CD4-positive, alpha-beta T cell treated with Interleukin-15 for 1 hour (primary cell): ENCODE results near the gene LLGL2.
A peak's percentile ranks its signal among the peaks of the same experiment; 100 is the strongest.

ENCODE experiments used
- DNase-seq: peaks from one replicate; pipeline ENCODE4 v3.0.0-alpha.2; 2020

The LLGL2 gene

DNA sequence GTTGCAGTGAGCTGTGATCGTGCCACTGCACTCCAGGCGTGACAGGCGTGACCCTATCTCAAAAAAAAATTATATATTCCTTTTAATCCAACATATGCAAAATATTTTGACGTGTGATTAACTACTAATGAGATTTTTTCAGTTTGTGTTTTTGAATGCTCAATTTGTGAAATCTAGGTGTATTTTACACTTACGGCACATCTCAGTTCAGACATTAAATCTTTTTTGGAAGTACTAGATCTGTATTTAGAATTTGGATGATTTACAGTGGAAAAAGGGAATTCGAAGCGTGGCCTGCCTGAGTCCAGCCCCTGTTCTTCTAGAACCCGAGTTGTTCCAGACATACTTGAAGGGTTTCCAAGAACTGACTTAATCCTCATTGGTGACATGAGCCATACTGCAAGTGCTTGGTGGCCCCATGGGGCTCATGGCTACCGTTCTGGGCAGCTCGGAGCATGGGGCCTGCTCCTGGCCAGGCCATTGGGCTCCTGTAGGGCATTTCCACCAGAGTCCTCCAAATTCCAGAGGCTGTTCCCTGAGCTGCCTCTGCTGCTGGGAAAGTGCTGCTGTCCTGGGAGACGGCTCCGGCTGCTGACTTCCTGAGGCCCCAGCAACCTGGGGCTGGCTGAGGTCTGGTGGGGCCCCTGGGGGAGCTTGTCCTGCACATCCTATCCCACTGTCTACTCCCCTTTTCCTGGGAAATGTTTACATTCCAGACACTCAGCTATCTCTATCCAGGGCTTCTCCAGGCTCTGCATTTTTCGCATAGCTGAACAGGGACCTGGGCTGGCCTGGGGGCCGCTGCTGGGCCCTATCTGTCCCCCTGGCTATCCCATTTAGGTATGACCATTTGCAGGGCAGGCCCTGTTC lies 27.2 kb downstream of the LLGL2 start:
- DNase-seq, result no peak

DNA sequence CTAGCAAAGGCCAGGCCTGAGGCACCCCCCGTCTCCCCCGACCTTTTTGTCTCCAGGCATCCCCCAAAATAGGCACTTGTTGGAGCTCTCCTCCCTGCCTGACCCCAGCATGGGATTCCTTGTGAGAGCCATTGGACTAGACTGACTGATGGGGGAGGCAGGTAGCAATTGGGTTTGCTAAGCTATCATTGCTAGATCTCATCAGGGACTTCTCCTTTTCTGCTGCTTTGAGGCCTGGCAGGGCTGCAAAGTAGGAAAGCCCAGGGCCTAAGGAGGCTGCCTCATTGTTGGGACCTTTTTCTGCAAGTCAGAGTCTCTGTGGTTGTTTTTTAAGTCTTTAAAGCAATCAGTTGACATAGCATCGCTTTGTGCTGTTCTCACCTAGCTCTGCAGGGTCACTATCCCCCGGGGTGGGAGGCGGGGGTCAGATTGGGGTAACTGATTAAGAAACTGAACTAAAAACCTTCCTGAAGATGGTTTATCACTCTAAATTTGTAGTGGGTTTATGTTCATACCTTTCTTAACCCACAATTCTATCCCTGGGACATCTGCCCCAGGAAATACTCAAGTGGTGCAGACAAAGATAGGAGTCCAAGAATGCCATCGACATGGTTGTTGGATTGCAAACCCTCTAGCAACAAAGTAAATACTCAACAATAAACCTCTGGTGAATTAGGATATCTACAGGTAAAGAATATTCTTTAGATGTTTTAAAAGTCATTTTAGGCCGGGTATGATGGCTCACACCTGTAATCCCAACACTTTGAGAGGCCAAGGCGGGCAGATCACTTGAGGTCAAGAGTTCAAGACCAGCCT lies 28.0 kb downstream of the LLGL2 start:
- no peak for DNase-seq

DNA sequence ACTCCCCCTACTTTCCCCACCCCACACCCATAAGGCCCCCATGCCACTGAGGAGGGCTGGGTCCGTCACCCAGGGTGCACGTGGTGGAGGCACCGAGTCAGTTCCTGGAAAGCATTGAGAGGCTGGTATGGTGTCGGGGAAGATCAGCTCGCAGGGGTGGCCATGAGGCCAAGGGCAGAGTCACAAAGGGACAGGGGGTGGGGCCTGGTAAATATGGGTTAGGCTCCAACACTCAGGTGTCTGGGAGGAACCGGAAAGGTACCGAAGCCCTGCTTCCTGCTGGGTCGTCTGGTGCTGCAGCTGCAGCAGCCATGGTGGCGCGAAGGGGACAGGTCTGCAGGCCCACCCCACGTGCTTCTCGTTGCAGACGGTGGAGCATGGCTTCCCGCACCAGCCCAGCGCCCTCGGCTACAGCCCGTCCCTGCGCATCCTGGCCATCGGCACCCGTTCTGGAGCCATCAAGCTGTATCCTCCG lies 30.2 kb downstream of the LLGL2 start:
- no peak for DNase-seq

DNA sequence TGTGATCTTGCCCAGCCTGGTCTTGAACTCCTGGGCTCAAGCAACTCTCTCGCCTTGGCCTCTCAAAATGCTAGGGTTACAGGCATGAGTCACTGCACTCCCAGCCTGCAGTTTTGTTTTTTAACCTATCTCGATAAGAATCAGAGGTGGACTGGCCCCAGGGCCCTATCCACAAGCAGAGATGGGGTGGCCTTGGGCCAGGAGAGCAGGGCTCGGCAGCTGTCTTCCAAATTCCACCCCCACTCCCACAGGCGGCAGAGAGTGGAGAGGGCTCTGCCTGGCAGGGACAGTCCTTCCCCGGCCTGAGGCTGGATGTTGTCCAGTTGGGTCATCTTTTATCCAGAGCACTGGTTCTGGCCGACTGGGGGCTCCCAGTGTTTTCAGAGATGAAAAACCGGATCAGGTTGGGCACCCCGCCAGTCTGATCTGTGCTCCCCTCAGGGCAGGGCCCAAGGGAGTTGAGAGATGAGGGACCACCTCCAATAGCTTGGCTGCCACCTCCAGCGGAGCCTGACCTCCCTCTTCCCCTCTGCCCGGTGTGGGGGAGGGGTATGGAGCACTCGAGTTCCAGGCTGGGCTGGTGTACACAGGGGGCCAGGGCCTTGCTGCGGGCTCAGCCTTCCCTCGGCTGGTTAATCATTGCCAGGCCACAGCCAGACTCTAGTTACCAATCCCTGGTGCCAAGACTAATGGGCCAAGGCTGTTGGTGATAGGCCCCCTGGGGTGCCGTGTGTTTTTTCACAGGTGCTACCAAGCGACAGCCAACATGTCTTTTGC lies 31.8 kb downstream of the LLGL2 start:
- no peak for DNase-seq

DNA sequence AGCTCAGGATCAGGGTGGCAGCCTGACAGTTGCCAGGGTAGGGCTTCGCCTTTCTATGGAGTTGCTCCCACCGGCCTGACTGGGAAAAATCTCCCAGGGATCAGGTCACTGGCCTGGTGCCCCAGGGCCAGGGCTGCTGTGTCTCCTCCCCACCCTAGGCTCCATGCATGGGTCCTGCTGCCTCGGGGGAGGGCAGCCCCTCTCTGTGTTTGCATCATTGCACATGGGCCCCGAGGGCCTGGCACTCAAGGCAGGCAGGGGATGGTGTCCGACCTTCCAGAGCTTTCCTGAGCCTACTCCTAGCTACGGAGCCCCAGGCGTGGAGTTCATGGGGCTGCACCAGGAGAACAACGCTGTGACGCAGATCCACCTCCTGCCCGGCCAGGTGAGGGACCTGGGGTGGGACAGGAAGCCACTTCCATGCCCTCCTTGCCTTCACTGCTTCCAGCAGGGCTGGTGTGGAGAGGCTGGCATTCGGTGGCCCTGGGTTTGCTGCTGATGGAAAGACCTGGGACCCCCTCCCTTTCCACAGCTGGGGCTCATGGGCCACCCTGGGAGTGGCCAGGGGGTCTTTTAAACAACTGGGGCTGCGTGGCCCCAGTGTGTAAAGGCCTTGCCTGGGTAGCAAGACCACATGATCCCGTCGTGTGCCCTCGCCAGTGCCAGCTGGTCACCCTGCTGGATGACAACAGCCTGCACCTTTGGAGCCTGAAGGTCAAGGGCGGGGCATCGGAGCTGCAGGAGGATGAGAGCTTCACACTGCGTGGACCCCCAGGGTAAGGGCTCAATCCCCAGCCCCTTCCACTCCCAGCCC lies 32.6 kb downstream of the LLGL2 start:
- DNase-seq, result no peak

DNA sequence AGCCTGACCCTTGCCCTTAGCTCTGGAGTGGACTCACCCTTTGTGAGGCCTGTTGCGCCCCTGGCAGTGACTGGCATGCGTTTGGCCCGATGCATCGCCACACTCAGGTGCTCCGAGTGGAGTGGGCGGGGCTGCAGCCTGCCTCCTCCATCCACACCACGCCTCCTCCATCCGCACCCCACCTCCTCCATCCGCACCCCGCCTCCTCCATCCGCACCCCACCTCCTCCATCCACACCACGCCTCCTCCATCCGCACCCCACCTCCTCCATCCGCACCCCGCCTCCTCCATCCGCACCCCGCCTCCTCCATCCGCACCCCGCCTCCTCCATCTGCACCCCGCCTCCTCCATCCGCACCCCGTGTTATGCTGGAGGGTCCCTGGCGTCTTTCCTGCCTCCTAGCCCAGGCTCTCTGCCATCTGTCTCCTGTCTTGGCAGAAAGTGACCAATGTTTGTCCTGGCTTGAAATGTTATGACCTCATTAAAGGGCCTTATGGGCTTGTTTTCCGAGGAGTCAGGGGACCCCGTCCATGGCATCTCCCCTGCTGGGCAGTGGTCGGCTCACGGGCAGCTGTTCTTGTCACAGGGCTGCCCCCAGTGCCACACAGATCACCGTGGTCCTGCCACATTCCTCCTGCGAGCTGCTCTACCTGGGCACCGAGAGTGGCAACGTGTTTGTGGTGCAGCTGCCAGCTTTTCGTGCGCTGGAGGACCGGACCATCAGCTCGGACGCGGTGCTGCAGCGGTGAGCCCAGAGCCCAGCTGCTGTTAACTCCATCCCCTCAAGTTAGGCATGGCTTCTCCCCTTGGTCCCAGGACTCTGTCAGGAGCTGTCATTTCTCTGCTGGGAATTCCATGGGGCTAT lies 33.4 kb downstream of the LLGL2 start:
- no peak for DNase-seq

DNA sequence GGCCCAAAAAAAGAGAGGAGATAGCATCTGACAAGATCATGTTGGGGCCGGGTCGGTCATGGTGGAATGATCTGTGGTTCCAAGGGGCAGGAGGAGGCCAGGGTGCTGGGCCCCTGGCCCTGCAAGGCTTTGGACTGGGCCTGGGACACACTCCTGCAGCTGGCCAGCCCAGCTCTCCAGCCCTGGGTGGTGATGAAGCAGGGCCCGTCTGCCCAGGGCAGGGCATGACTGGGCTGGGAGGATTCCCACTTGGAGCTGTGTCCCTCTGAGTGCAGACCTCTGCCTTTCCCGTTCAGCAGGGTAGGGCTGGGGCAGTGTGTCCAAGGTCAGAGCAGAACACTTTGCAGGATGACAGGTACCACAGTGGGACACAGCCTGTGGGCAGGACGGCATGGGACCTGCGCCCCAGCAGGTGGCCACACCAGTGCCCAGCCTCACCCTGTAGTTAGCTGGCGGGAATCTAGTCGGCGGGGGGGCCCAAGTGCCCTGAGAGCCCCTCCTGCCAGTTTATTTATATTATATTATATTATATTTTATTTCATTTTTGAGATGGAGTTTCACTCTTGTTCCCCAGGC lies 34.5 kb downstream of the LLGL2 start:
- no peak for DNase-seq

DNA sequence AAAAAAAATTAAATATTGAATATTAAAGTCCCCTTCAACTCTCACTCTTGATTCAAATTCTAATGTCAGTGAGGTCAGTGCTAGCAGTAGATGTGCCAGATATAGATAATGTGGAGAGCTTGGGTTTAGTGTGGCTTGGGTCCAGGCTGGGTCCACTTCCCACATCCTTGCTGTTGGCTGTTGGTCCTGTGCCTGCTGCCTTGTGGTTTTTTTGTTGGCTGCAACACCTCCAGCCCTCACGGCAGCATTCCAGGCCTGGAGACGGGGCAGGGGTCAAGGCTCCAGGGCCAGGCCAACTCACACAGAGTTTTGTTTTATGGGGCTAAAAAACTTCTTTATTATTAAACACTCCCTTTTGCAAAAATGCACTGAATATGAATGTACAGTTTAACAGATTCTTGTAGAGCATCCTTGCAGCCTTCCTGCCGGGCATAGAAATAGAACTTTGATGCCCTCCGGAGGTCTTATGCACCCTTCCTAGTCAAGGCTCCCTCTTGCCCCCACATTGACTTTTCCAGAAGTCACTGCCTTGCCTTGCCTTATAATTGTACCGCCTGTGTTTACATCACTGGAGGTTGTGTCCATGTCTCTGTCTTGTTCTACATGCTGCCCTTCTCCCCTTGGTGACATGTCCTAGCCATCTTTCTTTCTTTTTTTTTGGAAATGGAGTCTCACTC lies 36.6 kb downstream of the LLGL2 start:
- no peak for DNase-seq

DNA sequence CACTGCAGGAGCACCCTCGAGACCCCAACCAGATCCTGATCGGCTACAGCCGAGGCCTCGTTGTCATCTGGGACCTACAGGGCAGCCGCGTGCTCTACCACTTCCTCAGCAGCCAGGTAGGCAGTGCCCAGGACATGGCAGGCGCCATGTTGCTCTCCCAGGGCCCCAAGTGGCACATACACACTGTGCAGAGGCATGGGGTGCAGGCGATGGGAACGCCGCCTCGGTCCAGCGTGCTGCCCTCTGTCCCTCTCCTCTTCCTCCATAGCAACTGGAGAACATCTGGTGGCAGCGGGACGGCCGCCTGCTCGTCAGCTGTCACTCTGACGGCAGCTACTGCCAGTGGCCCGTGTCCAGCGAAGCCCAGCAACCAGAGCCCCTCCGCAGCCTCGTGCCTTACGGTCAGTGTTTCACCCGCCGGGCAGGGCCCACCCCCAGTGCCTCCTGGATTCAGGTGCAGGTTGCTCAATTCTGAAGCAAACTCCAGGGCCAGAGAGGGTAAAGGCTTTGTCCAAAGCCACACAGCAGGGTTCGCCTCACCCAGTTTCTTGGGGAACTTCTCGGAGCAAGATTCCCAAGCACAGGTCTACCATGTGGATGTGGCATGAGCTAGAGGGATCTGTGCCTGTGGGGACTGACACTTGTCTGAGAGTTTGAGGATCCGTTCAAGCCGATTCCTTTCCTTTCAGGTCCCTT lies 37.7 kb downstream of the LLGL2 start:
- no peak for DNase-seq

DNA sequence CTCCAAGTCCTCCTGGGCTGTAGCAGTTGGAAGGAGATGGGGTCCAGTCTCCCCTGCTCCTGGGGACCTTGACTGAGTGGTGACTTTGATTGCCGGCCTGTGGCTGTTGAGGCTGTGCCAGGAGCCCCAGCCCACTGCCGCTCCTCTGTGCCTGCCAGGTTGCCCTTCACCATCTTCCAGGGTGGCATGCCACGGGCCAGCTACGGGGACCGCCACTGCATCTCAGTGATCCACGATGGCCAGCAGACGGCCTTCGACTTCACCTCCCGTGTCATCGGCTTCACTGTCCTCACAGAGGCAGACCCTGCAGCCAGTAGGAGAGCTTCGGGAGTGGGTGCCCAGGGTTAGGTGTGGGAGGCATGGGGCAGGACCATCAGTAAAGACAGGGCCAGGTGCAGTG lies 38.7 kb downstream of the LLGL2 start:
- DNase-seq, result no peak

DNA sequence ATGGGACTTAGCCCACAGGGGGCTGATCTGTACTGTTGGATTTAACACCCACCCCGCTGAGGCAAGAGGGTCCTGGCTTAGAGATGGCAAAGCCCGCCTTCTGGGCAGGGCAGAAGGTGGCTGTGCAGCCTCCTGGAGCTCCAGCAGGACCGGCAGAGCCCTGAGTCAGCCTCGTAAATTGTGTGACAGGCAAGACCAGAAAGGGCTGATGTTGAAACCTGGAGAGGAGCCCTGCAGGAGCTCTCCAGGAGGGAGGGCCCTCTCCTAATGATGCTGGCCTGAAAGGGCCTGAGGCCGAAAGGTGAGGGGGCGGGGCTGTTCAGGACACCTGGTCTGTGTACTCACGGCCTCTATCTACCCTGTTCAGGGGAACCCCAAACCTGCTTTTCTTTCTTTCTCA lies 39.6 kb downstream of the LLGL2 start:
- DNase-seq, result no peak

DNA sequence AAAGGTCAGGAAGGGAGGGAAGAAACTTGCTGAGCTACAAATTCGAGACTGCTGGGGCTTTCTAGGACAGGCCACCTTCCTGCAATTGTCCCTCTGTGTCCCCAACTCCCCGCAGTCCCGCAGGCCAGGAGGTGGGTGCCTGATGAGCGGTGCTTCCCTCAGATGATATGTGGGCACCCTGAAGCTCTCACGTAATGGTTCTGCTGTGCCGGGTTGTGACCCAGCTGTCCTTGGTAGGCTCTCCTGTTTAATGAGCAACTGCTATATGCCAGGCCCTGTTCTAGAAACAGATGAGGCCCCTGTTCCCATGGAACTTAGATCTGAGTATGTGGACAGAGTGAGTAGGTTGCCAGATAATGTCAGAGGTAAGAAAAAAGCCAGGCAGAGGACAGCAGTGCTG lies 40.1 kb downstream of the LLGL2 start:
- DNase-seq, result no peak

DNA sequence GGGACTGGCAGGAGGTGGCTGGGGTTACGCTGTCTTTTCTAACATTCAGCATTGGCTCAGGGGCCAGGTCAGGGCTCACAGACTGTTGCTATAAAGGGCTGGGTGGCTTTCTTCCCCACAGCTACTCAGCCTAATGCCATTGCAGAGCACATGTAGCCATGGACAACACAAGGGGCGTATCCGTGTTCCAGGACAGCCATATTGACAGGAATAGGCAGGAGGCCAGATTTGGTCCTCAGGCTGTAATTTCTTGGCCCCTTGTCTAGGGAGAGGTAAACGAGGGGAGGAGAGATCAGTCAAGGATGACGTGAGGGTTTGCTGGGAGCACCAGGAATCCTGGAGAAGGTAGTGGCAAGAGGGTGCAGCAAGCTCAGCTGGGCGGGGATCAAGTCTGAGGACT lies 40.9 kb downstream of the LLGL2 start:
- DNase-seq, result no peak

DNA sequence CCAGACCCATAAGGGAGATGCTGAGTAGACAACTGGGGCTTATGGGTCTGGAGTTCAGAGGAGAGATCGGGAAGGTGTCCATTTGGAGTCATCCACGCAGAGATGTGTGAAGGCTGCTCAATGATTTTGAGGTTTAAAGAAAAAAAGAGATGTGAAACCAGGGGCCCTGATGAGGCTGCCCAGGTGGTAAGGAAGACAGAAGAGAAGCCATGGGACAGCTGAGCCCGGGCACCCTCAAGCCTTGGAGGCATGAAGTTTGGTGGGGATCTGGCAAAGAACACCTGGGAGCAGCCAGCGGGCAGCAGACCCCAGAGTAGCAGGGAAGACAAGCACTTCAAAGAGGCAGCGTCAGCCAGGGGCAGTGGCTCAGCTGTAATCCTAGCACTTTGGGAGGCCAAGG lies 41.3 kb downstream of the LLGL2 start:
- peak; percentile 28 for DNase-seq

DNA sequence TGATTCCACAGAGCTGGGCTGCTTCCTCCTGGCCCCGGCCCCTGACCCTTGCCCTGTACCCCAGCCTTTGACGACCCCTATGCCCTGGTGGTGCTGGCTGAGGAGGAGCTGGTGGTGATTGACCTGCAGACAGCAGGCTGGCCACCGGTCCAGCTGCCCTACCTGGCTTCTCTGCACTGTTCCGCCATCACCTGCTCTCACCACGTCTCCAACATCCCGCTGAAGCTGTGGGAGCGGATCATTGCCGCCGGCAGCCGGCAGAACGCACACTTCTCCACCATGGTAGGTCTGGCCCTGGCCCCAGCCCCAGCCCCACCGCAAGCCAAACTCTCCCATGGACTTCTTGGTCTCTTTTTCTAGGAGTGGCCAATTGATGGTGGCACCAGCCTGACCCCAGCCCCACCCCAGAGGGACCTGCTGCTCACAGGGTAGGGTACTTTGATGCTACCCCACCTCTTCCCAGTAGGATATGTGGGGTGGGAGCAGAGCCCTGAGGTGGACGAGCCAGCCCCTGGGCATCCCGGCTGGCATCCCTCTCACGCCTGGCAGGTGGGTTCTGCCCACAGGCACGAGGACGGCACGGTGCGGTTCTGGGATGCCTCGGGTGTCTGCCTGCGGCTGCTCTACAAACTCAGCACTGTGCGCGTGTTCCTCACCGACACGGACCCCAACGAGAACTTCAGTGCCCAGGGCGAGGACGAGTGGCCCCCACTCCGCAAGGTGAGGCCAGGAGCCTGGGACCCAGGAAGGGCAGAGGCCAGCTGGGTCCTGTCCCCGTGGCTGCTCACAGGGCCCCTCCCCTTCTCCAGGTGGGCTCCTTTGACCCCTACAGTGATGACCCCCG lies 43.1 kb downstream of the LLGL2 start:
- DNase-seq, result no peak

DNA sequence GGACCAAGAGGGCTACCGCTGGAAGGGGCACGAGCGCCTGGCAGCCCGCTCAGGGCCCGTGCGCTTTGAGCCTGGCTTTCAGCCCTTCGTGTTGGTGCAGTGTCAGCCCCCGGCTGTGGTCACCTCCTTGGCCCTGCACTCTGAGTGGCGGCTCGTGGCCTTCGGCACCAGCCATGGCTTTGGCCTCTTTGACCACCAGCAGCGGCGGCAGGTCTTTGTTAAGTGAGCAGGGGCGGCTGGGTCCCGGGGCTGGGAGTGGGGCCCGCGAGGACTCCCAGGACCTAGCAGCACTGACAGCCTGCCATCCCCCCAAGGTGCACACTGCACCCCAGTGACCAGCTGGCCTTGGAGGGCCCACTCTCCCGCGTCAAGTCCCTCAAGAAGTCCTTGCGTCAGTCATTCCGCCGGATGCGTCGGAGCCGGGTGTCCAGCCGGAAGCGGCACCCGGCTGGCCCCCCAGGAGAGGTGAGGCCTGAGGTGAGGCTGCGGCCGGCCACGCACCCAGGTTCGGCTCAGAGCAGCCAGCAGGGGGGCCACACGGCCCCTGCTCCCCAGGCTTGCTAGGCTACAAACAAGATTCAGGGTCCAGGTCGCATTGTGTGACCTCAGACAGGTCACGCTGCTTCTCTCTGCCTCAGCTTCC lies 44.7 kb downstream of the LLGL2 start:
- DNase-seq, result no peak

DNA sequence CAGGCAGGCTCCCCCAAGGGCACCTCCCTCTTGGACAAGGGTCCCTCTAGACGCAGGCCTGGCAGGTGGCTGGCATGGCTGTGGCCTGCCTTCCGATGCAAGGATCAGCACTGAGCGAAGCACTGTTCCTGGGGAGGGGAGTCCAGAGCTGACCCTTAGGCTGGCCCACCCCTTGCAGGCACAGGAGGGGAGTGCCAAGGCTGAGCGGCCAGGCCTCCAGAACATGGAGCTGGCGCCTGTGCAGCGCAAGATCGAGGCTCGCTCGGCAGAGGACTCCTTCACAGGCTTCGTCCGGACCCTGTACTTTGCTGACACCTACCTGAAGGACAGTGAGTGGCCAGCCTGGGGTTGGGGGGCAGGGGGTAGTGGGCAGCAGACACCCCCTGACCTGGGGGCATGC lies 45.3 kb downstream of the LLGL2 start:
- DNase-seq, result no peak

DNA sequence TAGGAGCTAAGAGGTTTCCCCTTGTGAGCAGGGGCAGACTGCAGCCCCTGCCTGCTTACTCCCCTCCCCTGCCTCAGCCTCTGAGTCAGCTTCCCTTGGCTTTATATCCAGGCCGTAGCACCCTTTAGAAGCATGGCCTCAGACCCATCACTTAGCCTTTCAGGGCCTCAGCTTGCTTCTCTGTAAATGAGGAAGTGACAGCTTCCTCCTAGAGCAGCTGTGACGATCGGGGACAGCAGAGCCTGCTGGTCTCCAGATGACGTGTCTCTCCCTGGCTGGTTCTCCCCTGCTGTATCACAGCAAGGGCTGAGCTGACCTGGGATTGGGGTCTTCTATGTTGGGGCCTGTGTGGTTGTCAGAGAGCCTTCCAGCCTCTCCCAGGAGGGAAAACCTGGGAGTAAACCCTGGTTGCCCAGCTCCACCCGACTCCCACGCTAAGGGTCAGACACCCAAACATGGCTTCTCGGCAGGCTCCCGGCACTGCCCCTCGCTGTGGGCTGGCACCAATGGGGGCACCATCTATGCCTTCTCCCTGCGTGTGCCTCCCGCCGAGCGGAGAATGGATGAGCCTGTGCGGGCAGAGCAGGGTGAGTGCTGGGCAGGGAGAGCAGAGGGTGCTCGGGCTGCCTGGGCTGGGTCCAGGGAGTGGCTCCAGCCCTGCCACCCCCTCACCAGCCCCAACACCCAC lies 45.8 kb downstream of the LLGL2 start:
- peak; percentile 89 for DNase-seq
